ENCODE data around the gene ZBTB32. TPM values are rescaled to one million over a fixed set of nuclear protein-coding genes. Genes with fewer than 3 reads are reported as not detected.

ZBTB32 gene
- total RNA-seq, 1 donor from 2014 or later, result not detected

- TF ChIP-seq CTCF (IDR thresholded peaks at IDR 0.05; ENCODE audit: unreplicated experiment), result no peak
- Mint-ChIP-seq H3K9me3 (ENCODE audit: unreplicated experiment) (no peaks in the 10 kb centered on the region), H3K4me1 (ENCODE audit: unreplicated experiment) (peaks cover 21% of the 10 kb centered on the region), H3K4me3 (ENCODE audit: unreplicated experiment) (peak overlapping the region; percentile 15), H3K27ac (ENCODE audit: unreplicated experiment) (no peak overlapping the region), H3K36me3 (ENCODE audit: low read depth, unreplicated experiment) (peaks cover 8% of the 10 kb centered on the region), H3K27me3 (ENCODE audit: unreplicated experiment) (peaks cover 23% of the 10 kb centered on the region)
- DNase-seq (ENCODE audit: low spot score), result no peak
These were observed 49.4 kb downstream of the ZBTB32 start for GRCh38 chr19:35753634-35754369.

GRCh38 chr19:35754370-35755130 lies 50.2 kb downstream of the ZBTB32 start:
- H3K27ac Mint-ChIP-seq (ENCODE audit: unreplicated experiment), result no peak overlapping the region
- DNase-seq (ENCODE audit: low spot score), result no peak
- H3K4me3 Mint-ChIP-seq (ENCODE audit: unreplicated experiment), result peak overlapping the region; percentile 83

GRCh38 chr19:35755131-35755549 lies 50.8 kb downstream of the ZBTB32 start:
- H3K9me3 Mint-ChIP-seq (ENCODE audit: unreplicated experiment), result no peaks in the 10 kb centered on the region
- H3K27me3 Mint-ChIP-seq (ENCODE audit: unreplicated experiment), result peaks cover 25% of the 10 kb centered on the region
- TF ChIP-seq CTCF (IDR thresholded peaks at IDR 0.05; ENCODE audit: unreplicated experiment), result no peak
- H3K4me1 Mint-ChIP-seq (ENCODE audit: unreplicated experiment), result peaks cover 18% of the 10 kb centered on the region
- H3K4me3 Mint-ChIP-seq (ENCODE audit: unreplicated experiment), result peak overlapping the region; percentile 83
- DNase-seq (ENCODE audit: low spot score), result no peak
- peaks cover 8% of the 10 kb centered on the region for H3K36me3 Mint-ChIP-seq (ENCODE audit: low read depth, unreplicated experiment)
- H3K27ac Mint-ChIP-seq (ENCODE audit: unreplicated experiment), result no peak overlapping the region

More at GRCh38 chr19:35754370-35755130, 50.2 kb downstream of the ZBTB32 start:
- H3K36me3 Mint-ChIP-seq (ENCODE audit: low read depth, unreplicated experiment), result peaks cover 8% of the 10 kb centered on the region
- peaks cover 20% of the 10 kb centered on the region for H3K4me1 Mint-ChIP-seq (ENCODE audit: unreplicated experiment)
- H3K9me3 Mint-ChIP-seq (ENCODE audit: unreplicated experiment), result no peaks in the 10 kb centered on the region
- TF ChIP-seq CTCF (IDR thresholded peaks at IDR 0.05; ENCODE audit: unreplicated experiment), result no peak
- H3K27me3 Mint-ChIP-seq (ENCODE audit: unreplicated experiment), result peaks cover 25% of the 10 kb centered on the region

GRCh38 chr19:35755550-35756376 lies 51.4 kb downstream of the ZBTB32 start:
- no peak for DNase-seq (ENCODE audit: low spot score)
- H3K36me3 Mint-ChIP-seq (ENCODE audit: low read depth, unreplicated experiment), result peaks cover 8% of the 10 kb centered on the region
- peak overlapping the region; percentile 81 for H3K4me3 Mint-ChIP-seq (ENCODE audit: unreplicated experiment)
- H3K27me3 Mint-ChIP-seq (ENCODE audit: unreplicated experiment), result peaks cover 25% of the 10 kb centered on the region
- H3K4me1 Mint-ChIP-seq (ENCODE audit: unreplicated experiment), result peaks cover 18% of the 10 kb centered on the region
- TF ChIP-seq CTCF (IDR thresholded peaks at IDR 0.05; ENCODE audit: unreplicated experiment), result no peak
- H3K9me3 Mint-ChIP-seq (ENCODE audit: unreplicated experiment), result no peaks in the 10 kb centered on the region
- no peak overlapping the region for H3K27ac Mint-ChIP-seq (ENCODE audit: unreplicated experiment)
